GM19193 (cell line): ENCODE measurements around the gene MAN1C1.

ENCODE experiments used
- POLR2A ChIP-seq: IDR thresholded peaks from 4 replicates; pipeline ENCODE4 v1.6.1; 2011; ENCODE audit not compliant: insufficient read depth, insufficient read length; ENCODE audit errors: extremely low read depth

The MAN1C1 gene

DNA sequence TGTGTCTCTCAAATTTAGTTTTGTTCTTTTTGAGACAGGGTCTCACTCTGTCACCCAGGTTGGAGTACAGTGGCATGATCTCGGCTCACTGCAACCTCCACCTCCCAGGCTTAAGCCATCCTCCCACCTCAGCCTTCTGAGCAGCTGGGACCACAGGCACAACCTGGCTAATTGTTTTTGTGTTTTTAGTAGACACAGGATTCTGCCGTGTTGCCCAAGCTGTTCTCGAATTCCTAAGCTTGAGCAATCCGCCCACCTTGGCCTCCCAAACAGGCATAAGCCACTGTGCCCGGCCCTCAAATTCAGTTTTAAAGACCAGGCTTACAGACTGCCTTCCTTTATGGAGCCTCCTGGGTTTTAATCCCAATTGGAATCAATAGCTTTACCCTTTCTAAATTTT, 99.7 kb downstream of the MAN1C1 start:
- TF ChIP-seq POLR2A = no peak

DNA sequence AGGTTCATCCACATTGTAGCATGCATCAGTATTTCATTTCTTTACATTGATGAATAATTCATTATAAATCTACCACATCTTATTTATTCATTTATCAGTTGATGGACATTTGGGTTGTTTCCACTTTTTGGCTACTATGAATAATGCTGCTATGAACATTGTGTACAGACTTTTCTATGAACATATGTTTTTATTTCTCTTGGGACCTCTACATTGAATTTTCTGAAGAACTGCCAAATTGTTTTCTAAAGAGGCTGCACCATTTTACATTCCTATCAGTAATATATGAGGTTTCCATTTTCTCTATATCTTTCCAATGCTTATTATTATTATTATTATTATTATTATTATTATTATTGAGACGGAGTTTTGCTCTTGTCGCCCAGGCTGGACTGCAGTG, 102.1 kb downstream of the MAN1C1 start:
- TF ChIP-seq POLR2A = no peak

DNA sequence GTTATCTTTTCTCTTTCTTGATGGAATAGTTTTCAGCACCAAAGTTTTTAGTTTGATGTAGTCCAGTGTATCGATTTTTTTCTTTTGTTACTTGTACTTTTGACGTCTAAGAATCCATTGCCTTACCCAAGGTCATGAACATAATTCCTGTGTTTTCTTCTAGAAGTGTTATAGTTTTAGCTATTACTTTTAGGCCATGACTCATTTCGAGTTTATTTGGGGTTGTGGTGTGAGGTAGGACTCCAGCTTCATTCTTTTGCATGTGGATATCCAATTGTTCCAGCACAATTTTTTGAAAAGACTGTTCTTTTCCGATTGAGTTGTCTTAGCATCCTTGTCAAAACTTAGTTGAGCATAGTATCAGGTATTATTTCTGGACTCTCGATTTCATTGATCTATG, 104.0 kb downstream of the MAN1C1 start:
- TF ChIP-seq POLR2A = no peak

DNA sequence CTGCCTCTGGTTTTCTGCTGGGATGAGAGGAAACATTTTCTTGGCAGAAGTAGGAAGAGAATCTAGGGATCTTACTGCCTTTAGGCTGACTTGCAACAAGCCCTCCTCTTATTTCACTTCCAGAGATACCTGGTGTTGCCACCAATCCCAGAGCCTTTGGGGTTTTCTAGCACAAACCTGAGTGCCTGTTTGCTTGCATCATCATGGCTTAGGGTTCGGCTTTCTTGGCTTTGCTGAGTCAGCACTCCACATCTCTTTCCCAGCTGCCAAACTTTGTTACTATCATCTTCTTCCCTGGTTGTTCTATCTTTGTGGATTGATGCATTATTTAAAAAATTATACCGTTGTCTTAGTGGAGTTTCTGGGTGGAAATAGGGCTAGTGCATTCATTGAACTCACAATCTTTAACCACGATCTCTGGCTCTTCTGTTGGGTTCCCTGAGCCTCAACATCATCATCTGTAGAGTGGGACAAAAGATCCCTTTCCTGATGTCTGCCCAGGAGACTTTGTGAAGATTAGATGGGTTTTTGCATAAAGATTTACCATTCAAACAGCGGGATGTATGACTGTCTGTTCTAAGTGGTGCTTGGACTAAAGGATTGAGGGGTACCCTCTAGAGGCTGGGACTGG, 106.8 kb downstream of the MAN1C1 start:
- TF ChIP-seq POLR2A = no peak

DNA sequence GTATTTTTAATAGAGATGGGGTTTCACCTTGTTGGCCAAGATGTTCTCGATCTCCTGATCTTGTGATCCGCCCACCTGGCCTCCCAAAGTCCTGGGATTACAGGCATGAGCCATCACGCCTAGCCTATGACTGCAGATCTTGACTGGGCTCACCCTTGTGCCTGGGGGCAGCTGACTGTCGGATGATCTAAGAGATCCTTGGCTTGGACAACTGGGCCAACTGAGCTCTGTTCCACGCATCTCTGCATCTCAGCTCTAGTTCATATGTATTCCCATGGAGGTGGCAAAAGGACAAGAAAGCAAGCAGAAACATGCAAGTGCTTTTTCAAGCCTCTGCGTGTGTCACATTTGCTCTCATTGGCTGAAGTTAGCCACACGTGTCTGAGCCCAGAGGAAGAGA, 107.6 kb downstream of the MAN1C1 start:
- no peak for TF ChIP-seq POLR2A

DNA sequence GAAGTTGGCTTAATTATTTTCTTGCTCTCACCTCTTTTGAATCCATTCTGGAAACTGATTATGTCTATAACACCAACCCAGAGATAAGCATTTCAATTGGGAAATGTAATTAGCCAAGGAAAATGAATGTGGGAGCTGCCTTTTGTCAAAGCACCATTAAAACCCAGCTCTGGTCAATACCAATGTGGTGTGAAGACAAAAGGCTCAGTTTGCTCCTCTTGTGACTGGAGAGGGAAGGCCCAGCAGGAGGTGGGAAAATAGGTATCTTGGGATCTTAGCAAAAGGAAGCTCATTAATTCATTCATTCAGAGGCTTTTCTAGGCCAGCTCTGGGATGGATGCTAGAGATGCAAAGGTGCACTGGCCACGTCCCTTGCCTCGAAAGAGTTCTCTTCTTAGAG, 108.4 kb downstream of the MAN1C1 start:
- no peak for TF ChIP-seq POLR2A

DNA sequence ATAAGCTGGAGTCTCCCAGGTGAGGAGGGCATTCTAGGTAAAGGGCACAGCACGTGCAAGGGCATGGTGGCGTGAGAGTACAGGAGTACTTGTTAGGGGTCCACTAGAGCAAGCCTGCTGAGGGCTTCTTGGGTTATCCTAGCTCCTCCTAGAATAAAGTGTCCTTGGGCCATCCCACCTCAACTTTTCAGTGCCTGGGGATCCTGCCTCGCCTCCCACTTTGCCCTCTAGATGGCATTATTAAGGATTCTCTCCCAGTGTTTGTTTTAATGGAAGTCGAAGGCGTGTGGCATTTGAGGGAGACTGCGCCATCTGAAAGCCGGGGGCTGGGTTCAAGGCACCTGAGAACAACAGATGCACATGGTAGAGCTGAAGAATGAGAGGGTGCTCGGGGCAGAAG, 108.9 kb downstream of the MAN1C1 start:
- no peak for TF ChIP-seq POLR2A

DNA sequence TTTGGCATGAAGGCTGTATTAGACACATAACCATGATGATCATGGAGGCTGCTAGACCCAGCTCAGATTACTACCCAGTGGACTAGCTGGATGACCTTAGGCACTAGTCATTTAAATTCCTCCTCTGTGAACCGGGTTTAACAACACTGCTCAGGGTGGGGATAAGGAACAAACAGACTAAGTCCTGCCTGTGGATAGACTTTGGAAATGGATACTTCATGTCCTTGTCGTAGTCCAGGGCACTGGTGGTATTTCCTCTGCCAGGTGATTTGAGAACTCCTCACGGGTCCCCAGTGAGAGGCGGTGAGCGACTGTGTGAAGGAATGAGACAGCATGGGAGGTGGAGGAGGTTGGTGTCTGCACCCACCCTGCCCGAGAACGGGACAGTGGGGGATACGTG, 110.5 kb downstream of the MAN1C1 start:
- TF ChIP-seq POLR2A = no peak

DNA sequence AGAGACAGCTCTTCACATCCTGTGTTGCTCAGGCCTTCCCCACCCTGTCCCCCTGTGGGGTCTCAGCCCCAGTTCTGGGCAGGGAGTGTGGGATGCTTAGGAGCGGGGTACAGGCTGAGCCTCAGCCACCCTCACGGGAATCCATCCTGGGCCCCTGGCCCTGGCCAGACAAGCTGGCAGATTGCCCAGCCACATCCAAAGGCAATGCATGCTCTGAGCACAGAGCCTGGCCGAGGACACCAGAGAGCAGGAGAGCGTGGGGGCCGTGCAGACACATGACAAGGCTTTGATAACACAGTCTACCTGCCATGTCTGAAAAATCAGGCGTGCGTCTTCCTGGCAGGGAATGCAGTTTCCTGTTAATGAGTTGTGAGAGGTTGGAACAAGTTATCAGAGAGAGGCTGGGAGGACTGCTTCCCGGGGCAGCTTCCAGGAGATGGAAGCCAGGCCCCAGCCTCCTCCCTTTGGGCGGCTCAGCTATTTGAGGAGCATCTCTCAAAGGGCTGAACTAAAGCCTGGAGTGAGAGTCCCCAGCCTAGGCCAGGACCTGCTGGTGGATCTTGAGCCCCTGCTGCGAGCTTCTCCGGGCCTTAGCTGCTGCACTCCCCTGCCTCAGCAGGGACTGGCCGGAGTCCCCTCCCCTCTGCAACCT, 111.2 kb downstream of the MAN1C1 start:
- TF ChIP-seq POLR2A = no peak

DNA sequence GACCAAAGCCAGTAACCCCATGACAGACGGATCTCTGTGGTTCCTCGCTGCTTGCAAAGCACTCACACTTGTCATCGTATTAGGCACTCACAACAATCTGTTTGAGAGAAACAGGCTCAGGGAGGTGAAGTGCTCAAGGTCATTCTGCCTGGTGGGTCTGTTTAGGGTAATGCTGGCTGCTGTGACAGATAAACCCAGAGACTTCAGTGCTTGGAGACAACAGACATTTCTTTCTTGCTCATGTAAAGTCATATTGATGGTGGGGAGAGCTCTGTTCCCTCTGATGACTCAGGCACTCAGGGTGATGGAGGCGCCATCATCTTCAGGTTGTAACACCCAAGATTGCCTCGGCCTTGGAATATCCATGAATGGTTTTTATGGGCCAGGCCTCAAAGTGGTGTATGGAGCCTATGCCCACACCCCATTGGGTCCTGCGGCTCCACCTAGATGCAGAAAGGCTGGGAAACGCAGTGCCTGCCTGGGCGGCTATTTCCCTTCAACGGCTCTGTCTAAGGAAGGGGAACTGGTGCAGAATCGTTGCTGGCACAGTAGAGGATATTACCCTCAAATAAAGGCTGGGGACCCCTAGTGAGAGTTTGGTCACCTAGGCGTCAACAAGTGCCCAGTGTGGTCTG, 111.8 kb downstream of the MAN1C1 start:
- no peak for TF ChIP-seq POLR2A

DNA sequence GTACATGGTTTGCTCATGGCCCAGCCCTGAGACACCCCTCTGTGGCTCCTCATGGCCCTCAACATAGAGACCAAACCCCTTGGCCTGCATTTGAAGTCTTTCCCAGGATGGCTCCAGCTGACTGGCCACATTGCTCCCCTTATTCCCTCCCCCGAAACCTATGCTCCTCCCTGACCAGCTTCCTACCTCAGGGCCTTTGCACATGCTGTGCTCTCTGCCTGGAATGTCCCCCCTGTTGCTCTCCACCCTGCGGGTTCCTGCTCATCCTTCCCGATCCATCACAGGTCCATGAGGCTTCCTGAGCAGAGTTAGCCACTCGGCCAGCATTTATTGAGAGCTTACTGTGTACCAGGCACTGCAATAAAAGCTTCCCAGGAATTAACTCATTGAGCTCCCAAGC, 112.5 kb downstream of the MAN1C1 start:
- no peak for TF ChIP-seq POLR2A

DNA sequence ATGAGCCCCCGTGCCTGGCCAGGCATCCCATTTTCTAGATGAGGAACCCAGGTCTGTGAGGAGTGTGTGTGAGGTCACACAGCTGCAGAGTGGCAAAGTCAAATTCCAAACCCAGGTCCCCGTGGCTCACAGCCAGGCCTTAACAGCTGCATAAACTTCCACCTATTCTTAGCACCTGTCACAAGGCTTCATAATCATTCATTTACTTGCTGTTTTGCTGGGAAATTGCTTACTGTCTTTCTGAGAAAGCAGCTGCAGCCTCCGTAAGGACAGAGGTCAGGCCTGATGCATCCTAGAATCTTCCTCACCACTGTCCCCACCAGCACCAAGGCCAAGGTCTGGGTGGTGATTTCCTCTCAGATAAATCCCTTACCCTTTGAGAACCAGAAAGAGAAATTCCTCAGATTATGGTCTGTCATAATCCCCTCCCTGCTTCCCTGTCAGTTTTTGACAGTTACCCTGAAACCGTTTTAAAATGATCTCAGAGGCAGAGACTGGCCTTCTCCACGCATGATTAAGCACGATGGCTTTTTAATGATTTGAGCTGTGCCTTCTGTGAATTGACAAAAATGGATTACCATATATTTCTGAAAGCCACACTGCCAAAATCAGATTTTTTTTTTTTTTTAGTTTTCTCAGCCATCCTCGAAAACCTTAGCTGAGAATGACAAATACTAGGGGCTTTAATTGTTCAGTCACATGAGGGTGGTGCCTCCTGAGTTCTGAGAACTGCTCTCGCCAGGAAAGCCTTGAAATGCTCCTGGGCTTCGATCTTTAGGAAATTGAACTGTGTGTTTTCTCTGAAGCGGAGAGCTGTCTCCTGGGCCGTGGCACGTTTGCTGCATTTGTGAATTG, 113.4 kb downstream of the MAN1C1 start:
- TF ChIP-seq POLR2A = no peak

DNA sequence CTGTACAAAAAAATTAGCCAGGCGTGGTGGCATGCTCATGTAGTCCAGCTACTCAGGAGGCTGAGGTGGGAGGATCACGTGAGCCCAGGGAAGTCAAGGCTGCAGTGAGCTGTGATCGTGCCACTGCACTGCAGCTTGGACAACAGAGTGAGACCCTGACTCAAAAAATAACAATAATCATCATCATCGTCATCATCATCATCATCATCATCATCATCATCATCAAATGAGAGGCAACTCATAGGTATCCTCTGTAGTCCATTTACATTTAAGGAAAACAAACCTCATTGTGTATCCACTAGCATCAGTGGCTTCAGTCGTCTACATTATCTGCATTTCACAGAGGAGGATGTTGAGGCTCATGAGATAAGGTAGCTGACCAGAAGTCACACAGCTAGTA, 114.6 kb downstream of the MAN1C1 start:
- TF ChIP-seq POLR2A = no peak

DNA sequence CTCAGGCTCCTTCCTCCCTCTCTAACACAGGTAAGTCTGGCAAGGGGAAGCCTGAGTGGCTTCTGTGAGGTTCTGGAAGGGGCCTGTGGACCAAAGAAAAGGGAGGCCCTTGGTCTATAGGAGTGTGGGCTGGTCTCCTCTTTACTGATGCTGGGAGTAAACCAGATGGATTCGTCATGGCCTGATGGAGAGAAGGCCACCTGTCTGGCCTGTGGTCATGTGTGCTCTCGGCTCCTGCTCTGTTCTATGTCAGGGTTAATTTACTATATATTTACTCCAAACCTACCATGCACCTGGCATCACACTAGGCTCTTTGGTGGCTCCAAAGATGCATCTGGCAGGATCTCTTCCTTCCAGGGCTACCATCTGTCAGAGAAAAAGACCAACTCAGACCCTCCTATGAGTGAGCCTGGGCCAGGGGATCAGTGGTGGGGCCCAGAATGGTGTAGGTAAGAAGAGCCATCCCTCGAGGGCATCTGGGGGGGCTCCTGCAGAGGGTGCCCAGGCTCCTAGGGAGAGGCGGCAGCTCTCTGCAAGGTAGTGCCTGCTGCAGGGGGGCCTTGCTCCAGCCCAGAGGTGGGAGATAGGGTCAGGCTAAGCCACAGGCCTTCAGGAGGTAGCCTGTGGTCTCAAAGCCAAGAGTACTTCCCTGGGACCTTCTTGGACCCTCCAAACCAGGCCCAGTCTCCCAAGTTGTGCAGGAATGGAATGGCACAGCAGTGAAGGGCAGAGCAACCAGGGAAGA, 115.2 kb downstream of the MAN1C1 start:
- no peak for TF ChIP-seq POLR2A

DNA sequence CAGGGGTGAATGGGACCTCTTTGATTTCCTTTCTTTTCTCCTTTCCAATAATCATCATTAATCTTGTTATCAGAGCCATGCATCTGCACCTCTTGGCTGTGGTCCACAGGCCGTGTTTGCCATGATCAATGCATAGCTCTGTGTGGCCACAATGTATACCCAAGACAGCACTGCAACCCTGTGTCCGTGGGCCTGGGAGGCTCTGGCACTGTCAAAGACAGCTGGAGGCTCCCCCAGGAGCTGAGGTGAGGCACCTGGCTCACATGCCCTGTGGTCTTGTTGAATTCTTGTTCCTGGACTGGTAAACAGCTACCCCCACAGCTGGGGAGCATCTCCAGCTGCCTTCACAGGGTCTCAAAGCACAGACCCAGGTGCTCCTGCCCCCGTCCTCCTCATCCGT, 116.2 kb downstream of the MAN1C1 start:
- TF ChIP-seq POLR2A = no peak
